ENCODE results near the gene CST1. TPM values are rescaled to one million over a fixed set of nuclear protein-coding genes. Genes with fewer than 3 reads are reported as not detected.
A peak's percentile ranks its signal among the peaks of the same experiment; 100 is the strongest.
"Not testable (repeated sequence)": the region's sequence is repeated elsewhere in the genome, so short reads cannot be mapped to it uniquely, and the experiment has no call there.

The CST1 gene
- total and polyA plus RNA-seq, 4 donors = not detected

DNA sequence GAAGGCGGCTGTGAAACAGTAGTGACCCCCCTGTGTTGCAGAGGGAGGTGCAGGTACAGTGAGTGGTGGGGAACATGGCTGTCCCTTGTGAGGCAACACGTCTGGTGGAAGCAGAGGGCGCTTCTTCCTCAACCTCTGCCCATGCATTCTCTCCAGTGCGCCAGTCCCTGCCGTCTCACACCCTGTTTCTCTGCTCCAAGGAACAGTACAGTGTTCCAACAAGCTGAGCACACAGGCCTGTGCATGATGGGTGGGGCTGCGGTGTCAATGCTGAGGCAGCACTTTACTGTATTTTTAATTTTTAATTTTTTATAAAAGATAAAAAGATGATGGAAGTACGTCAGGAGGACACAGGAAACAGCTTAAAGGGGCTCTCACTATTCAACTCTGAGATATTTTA is 43.3 kb upstream of the CST1 start:
- Histone ChIP-seq H3K4me1 (ENCODE audit: control insufficient read depth in 5 of 5, insufficient read depth in 5 of 5, low read length in 5 of 5) (no peaks in the 10 kb centered on the region), H3K9ac (ENCODE audit: insufficient read depth in 1 of 2, low read length in 2 of 2) (no peak overlapping the region), H3K36me3 (ENCODE audit: control insufficient read depth in 4 of 4, insufficient read depth in 4 of 4, low read length in 4 of 4) (no peaks in the 10 kb centered on the region), H3K9me3 (ENCODE audit: control insufficient read depth in 4 of 4, insufficient read depth in 3 of 4, low read length in 3 of 4) (no peaks in the 10 kb centered on the region), H3K27ac (ENCODE audit: low read depth in 1 of 2, low read length in 1 of 2) (no peak overlapping the region), H3K4me3 (no peak overlapping the region), H3K27me3 (ENCODE audit: control insufficient read depth in 3 of 3, insufficient read depth in 3 of 3, low read length in 2 of 3) (no peaks in the 10 kb centered on the region)
- WGBS, 2 donors = 85% methylated on average over 7 of the region's 7 CpGs
- TF ChIP-seq, protein P1, sequence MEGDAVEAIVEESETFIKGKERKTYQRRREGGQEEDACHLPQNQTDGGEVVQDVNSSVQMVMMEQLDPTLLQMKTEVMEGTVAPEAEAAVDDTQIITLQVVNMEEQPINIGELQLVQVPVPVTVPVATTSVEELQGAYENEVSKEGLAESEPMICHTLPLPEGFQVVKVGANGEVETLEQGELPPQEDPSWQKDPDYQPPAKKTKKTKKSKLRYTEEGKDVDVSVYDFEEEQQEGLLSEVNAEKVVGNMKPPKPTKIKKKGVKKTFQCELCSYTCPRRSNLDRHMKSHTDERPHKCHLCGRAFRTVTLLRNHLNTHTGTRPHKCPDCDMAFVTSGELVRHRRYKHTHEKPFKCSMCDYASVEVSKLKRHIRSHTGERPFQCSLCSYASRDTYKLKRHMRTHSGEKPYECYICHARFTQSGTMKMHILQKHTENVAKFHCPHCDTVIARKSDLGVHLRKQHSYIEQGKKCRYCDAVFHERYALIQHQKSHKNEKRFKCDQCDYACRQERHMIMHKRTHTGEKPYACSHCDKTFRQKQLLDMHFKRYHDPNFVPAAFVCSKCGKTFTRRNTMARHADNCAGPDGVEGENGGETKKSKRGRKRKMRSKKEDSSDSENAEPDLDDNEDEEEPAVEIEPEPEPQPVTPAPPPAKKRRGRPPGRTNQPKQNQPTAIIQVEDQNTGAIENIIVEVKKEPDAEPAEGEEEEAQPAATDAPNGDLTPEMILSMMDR (IDR thresholded peaks at IDR 0.05; ENCODE audit: control extremely low read depth, extremely low read depth) = no peak
- ATAC-seq (ENCODE audit: insufficient read depth, low FRiP score) (no peak), DNase-seq (no peak)

DNA sequence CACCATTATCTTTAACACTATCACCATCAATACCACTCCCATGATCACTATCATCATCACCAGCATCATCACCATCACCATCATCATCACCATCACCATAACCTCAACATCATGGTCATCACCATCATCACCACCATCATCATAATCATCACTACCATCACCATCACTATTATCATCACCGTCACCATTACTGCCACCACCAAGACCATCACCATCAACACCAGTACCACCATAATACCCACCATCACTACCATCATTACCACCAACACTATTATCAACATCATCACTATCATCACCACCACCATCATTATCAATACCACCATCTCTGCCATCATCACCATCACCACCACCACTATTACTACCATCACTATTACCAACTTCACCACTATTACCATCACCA is 32.7 kb upstream of the CST1 start:
- 97 to 99% methylated on average over 1 of the region's 1 CpG for WGBS, 2 donors
- no peak for ATAC-seq (ENCODE audit: insufficient read depth, low FRiP score)
- Histone ChIP-seq H3K4me3 (no peak overlapping the region), H3K27me3 (ENCODE audit: control insufficient read depth in 3 of 3, insufficient read depth in 3 of 3, low read length in 2 of 3) (no peaks in the 10 kb centered on the region), H3K9ac (ENCODE audit: insufficient read depth in 1 of 2, low read length in 2 of 2) (no peak overlapping the region), H3K27ac (ENCODE audit: low read depth in 1 of 2, low read length in 1 of 2) (no peak overlapping the region), H3K9me3 (ENCODE audit: control insufficient read depth in 4 of 4, insufficient read depth in 3 of 4, low read length in 3 of 4) (peaks cover 0 to 3% (median 0%) of the 10 kb centered on the region in 4 donors), H3K36me3 (ENCODE audit: control insufficient read depth in 4 of 4, insufficient read depth in 4 of 4, low read length in 4 of 4) (no peaks in the 10 kb centered on the region), H3K4me1 (ENCODE audit: control insufficient read depth in 5 of 5, insufficient read depth in 5 of 5, low read length in 5 of 5) (no peaks in the 10 kb centered on the region)
- TF ChIP-seq, protein P1 (IDR thresholded peaks at IDR 0.05; ENCODE audit: control extremely low read depth, extremely low read depth) = no peak
- DNase-seq = no peak

GRCh38 chr20:23782366-23782983 is 31.7 kb upstream of the CST1 start:
- Histone ChIP-seq H3K9me3 (ENCODE audit: control insufficient read depth in 4 of 4, insufficient read depth in 3 of 4, low read length in 3 of 4) (peaks cover 0 to under 1% (median 0%) of the 10 kb centered on the region in 4 donors), H3K4me3 (no peak overlapping the region), H3K36me3 (ENCODE audit: control insufficient read depth in 4 of 4, insufficient read depth in 4 of 4, low read length in 4 of 4) (no peaks in the 10 kb centered on the region), H3K27ac (ENCODE audit: low read depth in 1 of 2, low read length in 1 of 2) (no peak overlapping the region), H3K9ac (ENCODE audit: insufficient read depth in 1 of 2, low read length in 2 of 2) (no peak overlapping the region), H3K27me3 (ENCODE audit: control insufficient read depth in 3 of 3, insufficient read depth in 3 of 3, low read length in 2 of 3) (no peaks in the 10 kb centered on the region), H3K4me1 (ENCODE audit: control insufficient read depth in 5 of 5, insufficient read depth in 5 of 5, low read length in 5 of 5) (no peaks in the 10 kb centered on the region)
- TF ChIP-seq, protein P1 (IDR thresholded peaks at IDR 0.05; ENCODE audit: control extremely low read depth, extremely low read depth) = no peak
- ATAC-seq (ENCODE audit: insufficient read depth, low FRiP score) (peak; percentile 69), DNase-seq (peak in 2 of 3 donors; percentile 4 to 21)
- WGBS, 2 donors = 58 to 73% methylated on average over 8 of the region's 8 CpGs

DNA sequence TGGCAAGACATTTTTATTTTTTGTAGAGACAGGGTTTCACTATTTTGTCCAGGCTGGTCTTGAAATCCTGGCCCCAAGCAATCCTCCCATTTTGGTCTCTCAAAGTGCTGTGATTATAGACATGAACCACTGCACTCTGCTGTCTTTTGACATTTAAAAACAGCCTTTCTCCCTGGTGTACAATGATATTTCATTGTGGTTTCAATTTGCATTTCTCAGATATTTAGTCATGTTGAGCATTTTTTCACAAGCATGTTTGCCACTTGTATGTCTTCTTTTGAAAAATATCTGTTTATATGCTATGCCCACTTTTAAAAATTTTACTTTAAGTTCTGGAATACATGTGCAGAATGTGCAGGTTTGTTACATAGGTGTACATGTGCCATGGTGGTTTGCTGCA is 27.9 kb upstream of the CST1 start:
- not testable (repeated sequence) for H3K9ac ChIP-seq (ENCODE audit: insufficient read depth in 1 of 2, low read length in 2 of 2); H3K4me1 ChIP-seq (ENCODE audit: control insufficient read depth in 5 of 5, insufficient read depth in 5 of 5, low read length in 5 of 5); H3K36me3 ChIP-seq (ENCODE audit: control insufficient read depth in 4 of 4, insufficient read depth in 4 of 4, low read length in 4 of 4); H3K4me3 ChIP-seq; H3K9me3 ChIP-seq (ENCODE audit: control insufficient read depth in 4 of 4, insufficient read depth in 3 of 4, low read length in 3 of 4); H3K27me3 ChIP-seq (ENCODE audit: control insufficient read depth in 3 of 3, insufficient read depth in 3 of 3, low read length in 2 of 3); DNase-seq; ATAC-seq (ENCODE audit: insufficient read depth, low FRiP score); H3K27ac ChIP-seq (ENCODE audit: low read depth in 1 of 2, low read length in 1 of 2)

- DNase-seq; H3K36me3 ChIP-seq (ENCODE audit: control insufficient read depth in 4 of 4, insufficient read depth in 4 of 4, low read length in 4 of 4); H3K4me3 ChIP-seq; H3K27ac ChIP-seq (ENCODE audit: low read depth in 1 of 2, low read length in 1 of 2); H3K9ac ChIP-seq (ENCODE audit: insufficient read depth in 1 of 2, low read length in 2 of 2); H3K27me3 ChIP-seq (ENCODE audit: control insufficient read depth in 3 of 3, insufficient read depth in 3 of 3, low read length in 2 of 3); H3K4me1 ChIP-seq (ENCODE audit: control insufficient read depth in 5 of 5, insufficient read depth in 5 of 5, low read length in 5 of 5); H3K9me3 ChIP-seq (ENCODE audit: control insufficient read depth in 4 of 4, insufficient read depth in 3 of 4, low read length in 3 of 4); ATAC-seq (ENCODE audit: insufficient read depth, low FRiP score): not testable (repeated sequence)
- WGBS, 2 donors = 79 to 84% methylated on average over 6 to 8 of the region's 8 CpGs
Measured at GRCh38 chr20:23777380-23777779, 26.6 kb upstream of the CST1 start.

Data from lung (tissue), 12 donors.